ENCODE data around the gene VASH2.

- TF ChIP-seq POLR2A (IDR thresholded peaks at IDR 0.05) (no peak), CTCF (IDR thresholded peaks at IDR 0.05) (no peak), POLR2AphosphoS5 (IDR thresholded peaks at IDR 0.05; ENCODE audit: insufficient read depth in 1 of 2, low read depth in 1 of 2) (no peak)
These were observed 3.5 kb upstream of the VASH2 start for GRCh38 chr1:212946872-212947271.

All from vagina (tissue), 2 donors.